ENCODE results near the gene MLXIP. TPM values are rescaled to one million over a fixed set of nuclear protein-coding genes. Genes with fewer than 3 reads are reported as not detected.
A peak's percentile ranks its signal among the peaks of the same experiment; 100 is the strongest.

The MLXIP gene
- total RNA-seq, 1 donor from 2014 or later: 33.7 TPM

- POLR2A ChIA-PET: interaction anchor here (0.5 to 0.9 kb wide), 3 partner anchors 40 to 502 kb away, joined by 3 to 5 read pairs (median 3); partner anchors contain the start of gene DIABLO
- TF ChIP-seq CTCF (IDR thresholded peaks at IDR 0.05): no peak
- DNase-seq (peak; percentile 47), ATAC-seq (ENCODE audit: low read depth) (peak; percentile 75)
- H3K36me3 Mint-ChIP-seq (ENCODE audit: low read depth): no peaks in the 10 kb centered on the region
- no peaks in the 10 kb centered on the region for H3K9me3 Mint-ChIP-seq
- CTCF ChIA-PET: no interaction called here
- no peaks in the 10 kb centered on the region for H3K27me3 Mint-ChIP-seq
- intact Hi-C loops (cut with micrococcal nuclease): no loop called here
- peak within 1 kb of the TSS; percentile 81 for H3K4me3 Mint-ChIP-seq
- H3K4me1 Mint-ChIP-seq: peaks cover 20% of the 10 kb centered on the region
- no peak within 1 kb of the TSS for H3K27ac Mint-ChIP-seq
These were observed 104.5 kb downstream of the MLXIP start, which contains the start of gene LRRC43 for GRCh38 chr12:122182887-122183587. LRRC43 (plus strand) TSS chr12:122183123; CDS start chr12:122183145, 22 bp downstream.

GRCh38 chr12:122183588-122183940 lies 105.0 kb downstream of the MLXIP start:
- Mint-ChIP-seq H3K27ac (no peak overlapping the region), H3K4me1 (peaks cover 20% of the 10 kb centered on the region), H3K4me3 (peak overlapping the region; percentile 66), H3K36me3 (ENCODE audit: low read depth) (no peaks in the 10 kb centered on the region), H3K27me3 (no peaks in the 10 kb centered on the region), H3K9me3 (no peaks in the 10 kb centered on the region)
- no peak for TF ChIP-seq CTCF (IDR thresholded peaks at IDR 0.05)
- intact Hi-C loops (cut with micrococcal nuclease): no loop called here
- no peak for ATAC-seq (ENCODE audit: low read depth)
- ChIA-PET POLR2A (interaction anchor here (0.5 to 0.9 kb wide), 2 partner anchors 39 to 42 kb away, joined by 3 to 5 read pairs; partner anchors contain the start of gene DIABLO), CTCF (no interaction called here)
- no peak for DNase-seq

GRCh38 chr12:122184517-122184916 lies 106.0 kb downstream of the MLXIP start:
- intact Hi-C loops (cut with micrococcal nuclease): loop anchor here (2.0 kb wide), 1 partner anchor 18 kb away; the partner anchor contains the start of gene B3GNT4
- no peaks in the 10 kb centered on the region for H3K9me3 Mint-ChIP-seq

GRCh38 chr12:122185079-122185478 lies 106.5 kb downstream of the MLXIP start:
- H3K27me3 Mint-ChIP-seq: no peaks in the 10 kb centered on the region
- no peak overlapping the region for H3K4me3 Mint-ChIP-seq
- no peak for DNase-seq
- POLR2A ChIA-PET: no interaction called here
- intact Hi-C loops (cut with micrococcal nuclease): loop anchor here (2.0 kb wide), 1 partner anchor 18 kb away; the partner anchor contains the start of gene B3GNT4
- TF ChIP-seq CTCF (IDR thresholded peaks at IDR 0.05): no peak
- H3K4me1 Mint-ChIP-seq: peaks cover 20% of the 10 kb centered on the region
- no peaks in the 10 kb centered on the region for H3K9me3 Mint-ChIP-seq
- no peak for ATAC-seq (ENCODE audit: low read depth)
- no peak overlapping the region for H3K27ac Mint-ChIP-seq
- CTCF ChIA-PET: no interaction called here
- no peaks in the 10 kb centered on the region for H3K36me3 Mint-ChIP-seq (ENCODE audit: low read depth)

More at GRCh38 chr12:122184517-122184916, 106.0 kb downstream of the MLXIP start:
- Mint-ChIP-seq H3K36me3 (ENCODE audit: low read depth) (no peaks in the 10 kb centered on the region), H3K27ac (no peak overlapping the region), H3K27me3 (no peaks in the 10 kb centered on the region), H3K4me1 (peaks cover 20% of the 10 kb centered on the region), H3K4me3 (peak overlapping the region; percentile 66)
- DNase-seq (no peak), ATAC-seq (ENCODE audit: low read depth) (peak; percentile 27)
- POLR2A ChIA-PET: interaction anchor here (0.6 kb wide), 1 partner anchor 11 kb away, joined by 6 read pairs; no protein-coding TSS in a partner anchor
- CTCF ChIA-PET: no interaction called here
- TF ChIP-seq CTCF (IDR thresholded peaks at IDR 0.05): no peak

GRCh38 chr12:122185494-122186082 lies 107.0 kb downstream of the MLXIP start:
- H3K27ac Mint-ChIP-seq: no peak overlapping the region
- ChIA-PET POLR2A (no interaction called here), CTCF (interaction anchor here (1.0 kb wide), 1 partner anchor 18 kb away, joined by 3 read pairs; the partner anchor contains the start of gene B3GNT4)
- no peak for TF ChIP-seq CTCF (IDR thresholded peaks at IDR 0.05)
- no peak overlapping the region for H3K4me3 Mint-ChIP-seq
- H3K27me3 Mint-ChIP-seq: no peaks in the 10 kb centered on the region
- intact Hi-C loops (cut with micrococcal nuclease): loop anchor here (2.0 kb wide), 1 partner anchor 17 kb away; the partner anchor contains the start of gene B3GNT4
- ATAC-seq (ENCODE audit: low read depth) (no peak), DNase-seq (no peak)
- no peaks in the 10 kb centered on the region for H3K9me3 Mint-ChIP-seq
- H3K36me3 Mint-ChIP-seq (ENCODE audit: low read depth): no peaks in the 10 kb centered on the region
- H3K4me1 Mint-ChIP-seq: peaks cover 20% of the 10 kb centered on the region

Measured in activated B cell treated with CpG ODN at 0.5 μM for 24 hours (primary cell).